CD4-positive, alpha-beta memory T cell (primary cell): ENCODE results near the gene PDRG1. TPM values are rescaled to one million over a fixed set of nuclear protein-coding genes. Genes with fewer than 3 reads are reported as not detected.

Experiments
- CTCF ChIA-PET: fragments of 350-600 bp; sonication (Branson Sonifier 250); formaldehyde crosslinking; loops from one replicate; lab custom pipeline; 2021; ENCODE audit warnings: inconsistent platforms; ENCODE audit not compliant: partially characterized antibody; lab: Charles Lee
- POLR2A ChIA-PET: fragments of 350-600 bp; sonication (Branson Sonifier 250); formaldehyde crosslinking; loops from one replicate; lab custom pipeline; 2021; ENCODE audit not compliant: partially characterized antibody; lab: Charles Lee
- DNase-seq, 5 donors: peaks; one replicate each; pipeline versions ENCODE4 v3.0.0 to v3.0.0-alpha.2; 2020 to 2022; ENCODE audit warnings: mixed read lengths in 1 of 5
- H3K27ac ChIP-seq: one replicate; pipeline ENCODE4 v1.7.0; 2013; ENCODE audit warnings: low read depth, low read length
- H3K27me3 ChIP-seq: 2 replicates; pipeline ENCODE4 v1.7.0; 2013; ENCODE audit warnings: mild to moderate bottlenecking, low read length, moderate library complexity; ENCODE audit not compliant: insufficient read depth
- H3K36me3 ChIP-seq: 2 replicates; pipeline ENCODE4 v1.7.0; 2013; ENCODE audit warnings: mild to moderate bottlenecking, low read length, moderate library complexity; ENCODE audit not compliant: insufficient read depth
- H3K4me1 ChIP-seq: 2 replicates; pipeline ENCODE4 v1.7.0; 2013; ENCODE audit warnings: mild to moderate bottlenecking, low read length, moderate library complexity; ENCODE audit not compliant: insufficient read depth
- H3K4me3 ChIP-seq, 2 donors: one replicate each; pipeline ENCODE4 v1.7.0; 2013; ENCODE audit warnings: low read length in 2 of 2, mild to moderate bottlenecking in 1 of 2
- H3K9me3 ChIP-seq, 2 donors: one replicate each; pipeline ENCODE4 v1.7.0; 2013; ENCODE audit warnings: low read length in 2 of 2, control low read depth in 1 of 2; ENCODE audit not compliant: control insufficient read depth in 1 of 2
- H3K27ac Mint-ChIP-seq, 7 donors: one replicate each; pipeline ENCODE4 v1.8.0; 2020 to 2021; ENCODE audit warnings: mixed read lengths in 7 of 7, mild to moderate bottlenecking in 6 of 7, inconsistent platforms in 3 of 7, moderate library complexity in 3 of 7
- H3K27me3 Mint-ChIP-seq, 2 donors: one replicate each; pipeline ENCODE4 v1.8.0; 2020 to 2021; ENCODE audit warnings: mixed read lengths in 2 of 2
- H3K36me3 Mint-ChIP-seq, 2 donors: one replicate each; pipeline ENCODE4 v1.8.0; 2020 to 2021; ENCODE audit warnings: mixed read lengths in 2 of 2, inconsistent platforms in 1 of 2, mild to moderate bottlenecking in 1 of 2
- H3K4me1 Mint-ChIP-seq, 4 donors: one replicate each; pipeline ENCODE4 v1.8.0; 2020 to 2021; ENCODE audit warnings: mixed read lengths in 4 of 4, mild to moderate bottlenecking in 1 of 4
- H3K4me3 Mint-ChIP-seq, 8 donors: one replicate each; pipeline ENCODE4 v1.8.0; 2020 to 2021; ENCODE audit warnings: mixed read lengths in 8 of 8, mild to moderate bottlenecking in 7 of 8, moderate library complexity in 6 of 8, inconsistent platforms in 3 of 8
- H3K9me3 Mint-ChIP-seq, 8 donors: one replicate each; pipeline ENCODE4 v1.8.0; 2020 to 2021; ENCODE audit warnings: mixed read lengths in 8 of 8, mild to moderate bottlenecking in 5 of 8, inconsistent platforms in 3 of 8, moderate library complexity in 1 of 8
- intact Hi-C: fragments of 100-400 bp; cut with micrococcal nuclease; formaldehyde crosslinking; loops from one replicate; pipeline ENCODE4 v1.15.1; 2023
- polyA plus RNA-seq, 2 donors: library from polyadenylated mRNA; unstranded; fragments of 300-500 nt; fragmentation: Illumina TruSeq; gene quantifications; one replicate each; pipeline ENCODE4 v1.2.3, GENCODE V29; 2021
- total RNA-seq, 2 experiments: library from RNA; stranded (reverse); gene quantifications; one replicate each; pipeline ENCODE4 v1.2.3, GENCODE V29; 2021

Gene PDRG1
- total and polyA plus RNA-seq, 4 experiments from 2014 or later: 12.6 to 16.8 (median 13.2) TPM

- ChIA-PET CTCF (no interaction called here), POLR2A (no interaction called here)
- Mint-ChIP-seq H3K4me1 (no peaks in the 10 kb centered on the region), H3K27me3 (peaks cover 6 to 11% of the 10 kb centered on the region in 2 donors), H3K9me3 (no peaks in the 10 kb centered on the region), H3K36me3 (no peaks in the 10 kb centered on the region), H3K4me3 (no peak overlapping the region), H3K27ac (no peak overlapping the region)
- intact Hi-C loops: no loop called here
- H3K27me3 ChIP-seq: no peaks in the 10 kb centered on the region
- H3K4me1 ChIP-seq: no peaks in the 10 kb centered on the region
- H3K4me3 ChIP-seq: no peak overlapping the region
- H3K9me3 ChIP-seq: no peaks in the 10 kb centered on the region
- no peak for DNase-seq
- H3K36me3 ChIP-seq: no peaks in the 10 kb centered on the region
- no peak overlapping the region for H3K27ac ChIP-seq
Observed at GRCh38 chr20:31914170-31914569, 37.7 kb downstream of the PDRG1 start.

GRCh38 chr20:31913431-31914157 lies 38.3 kb downstream of the PDRG1 start:
- Mint-ChIP-seq H3K36me3 (no peaks in the 10 kb centered on the region), H3K27me3 (peaks cover 6% of the 10 kb centered on the region in 2 donors), H3K4me3 (no peak overlapping the region), H3K4me1 (no peaks in the 10 kb centered on the region), H3K9me3 (no peaks in the 10 kb centered on the region), H3K27ac (no peak overlapping the region)
- Histone ChIP-seq H3K4me3 (no peak overlapping the region), H3K9me3 (no peaks in the 10 kb centered on the region), H3K27ac (no peak overlapping the region), H3K4me1 (no peaks in the 10 kb centered on the region), H3K27me3 (no peaks in the 10 kb centered on the region), H3K36me3 (no peaks in the 10 kb centered on the region)
- DNase-seq: no peak
- CTCF ChIA-PET: no interaction called here
- intact Hi-C loops: no loop called here
- POLR2A ChIA-PET: no interaction called here

- no peaks in the 10 kb centered on the region for H3K4me1 Mint-ChIP-seq
Observed at GRCh38 chr20:31910071-31910803, 41.6 kb downstream of the PDRG1 start.

GRCh38 chr20:31909253-31910070 lies 42.4 kb downstream of the PDRG1 start:
- Mint-ChIP-seq H3K4me1 (no peaks in the 10 kb centered on the region), H3K9me3 (no peaks in the 10 kb centered on the region), H3K27ac (no peak overlapping the region), H3K4me3 (no peak overlapping the region), H3K36me3 (no peaks in the 10 kb centered on the region), H3K27me3 (peaks cover 3 to 5% of the 10 kb centered on the region in 2 donors)
- no peaks in the 10 kb centered on the region for H3K36me3 ChIP-seq
- intact Hi-C loops: no loop called here
- ChIA-PET CTCF (no interaction called here), POLR2A (interaction anchor here (0.6 kb wide), 1 partner anchor 29 kb away, joined by 3 read pairs; no protein-coding TSS in a partner anchor)
- H3K27me3 ChIP-seq: no peaks in the 10 kb centered on the region
- DNase-seq: no peak
- H3K9me3 ChIP-seq: no peaks in the 10 kb centered on the region
- H3K27ac ChIP-seq: no peak overlapping the region
- H3K4me1 ChIP-seq: no peaks in the 10 kb centered on the region
- H3K4me3 ChIP-seq: no peak overlapping the region

More at GRCh38 chr20:31910071-31910803, 41.6 kb downstream of the PDRG1 start:
- Histone ChIP-seq H3K4me1 (no peaks in the 10 kb centered on the region), H3K27me3 (no peaks in the 10 kb centered on the region), H3K4me3 (no peak overlapping the region), H3K36me3 (no peaks in the 10 kb centered on the region), H3K9me3 (no peaks in the 10 kb centered on the region), H3K27ac (no peak overlapping the region)
- Mint-ChIP-seq H3K4me3 (no peak overlapping the region), H3K36me3 (no peaks in the 10 kb centered on the region), H3K27me3 (peaks cover 0 to 3% of the 10 kb centered on the region in 2 donors), H3K9me3 (no peaks in the 10 kb centered on the region), H3K27ac (no peak overlapping the region)
- DNase-seq: no peak
- ChIA-PET CTCF (no interaction called here), POLR2A (no interaction called here)
- intact Hi-C loops: no loop called here

GRCh38 chr20:31908424-31908823 lies 43.4 kb downstream of the PDRG1 start:
- Mint-ChIP-seq H3K4me3 (no peak overlapping the region), H3K4me1 (no peaks in the 10 kb centered on the region), H3K36me3 (no peaks in the 10 kb centered on the region), H3K27me3 (peaks cover 3% of the 10 kb centered on the region in 2 donors), H3K27ac (no peak overlapping the region), H3K9me3 (no peaks in the 10 kb centered on the region)
- H3K36me3 ChIP-seq: no peaks in the 10 kb centered on the region
- CTCF ChIA-PET: no interaction called here
- H3K4me1 ChIP-seq: no peaks in the 10 kb centered on the region
- no peak overlapping the region for H3K4me3 ChIP-seq
- intact Hi-C loops: no loop called here
- no peak overlapping the region for H3K27ac ChIP-seq
- POLR2A ChIA-PET: no interaction called here
- H3K9me3 ChIP-seq: no peaks in the 10 kb centered on the region
- H3K27me3 ChIP-seq: no peaks in the 10 kb centered on the region
- no peak for DNase-seq

- H3K27me3 ChIP-seq: no peaks in the 10 kb centered on the region
- Mint-ChIP-seq H3K9me3 (no peaks in the 10 kb centered on the region), H3K27me3 (peaks cover 2 to 3% of the 10 kb centered on the region in 2 donors), H3K4me1 (no peaks in the 10 kb centered on the region), H3K36me3 (no peaks in the 10 kb centered on the region), H3K27ac (no peak overlapping the region), H3K4me3 (no peak overlapping the region)
- no peaks in the 10 kb centered on the region for H3K36me3 ChIP-seq
- H3K4me3 ChIP-seq: no peak overlapping the region
- CTCF ChIA-PET: no interaction called here
- H3K27ac ChIP-seq: no peak overlapping the region
- H3K9me3 ChIP-seq: no peaks in the 10 kb centered on the region
- H3K4me1 ChIP-seq: no peaks in the 10 kb centered on the region
- no peak for DNase-seq
- POLR2A ChIA-PET: no interaction called here
- intact Hi-C loops: no loop called here
Observed at GRCh38 chr20:31908016-31908415, 43.8 kb downstream of the PDRG1 start.

- H3K4me1 Mint-ChIP-seq: no peaks in the 10 kb centered on the region
- POLR2A ChIA-PET: no interaction called here
- intact Hi-C loops: no loop called here
- no peak overlapping the region for H3K4me3 Mint-ChIP-seq
- no peaks in the 10 kb centered on the region for H3K9me3 Mint-ChIP-seq
- H3K4me3 ChIP-seq: no peak overlapping the region
- no peaks in the 10 kb centered on the region for H3K36me3 ChIP-seq
- no peaks in the 10 kb centered on the region for H3K9me3 ChIP-seq
- no peaks in the 10 kb centered on the region for H3K27me3 ChIP-seq
- H3K4me1 ChIP-seq: no peaks in the 10 kb centered on the region
- no peak overlapping the region for H3K27ac ChIP-seq
- CTCF ChIA-PET: no interaction called here
- H3K27ac Mint-ChIP-seq: no peak overlapping the region
- DNase-seq: no peak
- no peaks in the 10 kb centered on the region for H3K36me3 Mint-ChIP-seq
- peaks cover 2 to 3% of the 10 kb centered on the region in 2 donors for H3K27me3 Mint-ChIP-seq
Observed at GRCh38 chr20:31907046-31907445, 44.8 kb downstream of the PDRG1 start.
